Mesendoderm (in vitro differentiated cells): ENCODE data around the gene FADS3.

Experiments used
- DNase-seq: peaks from one replicate; pipeline ENCODE4 v3.0.0; 2013
- H2AK5ac ChIP-seq: 2 replicates; pipeline ENCODE4 v1.6.1; 2013; ENCODE audit warnings: low read length, inconsistent platforms
- H2BK120ac ChIP-seq: 2 replicates; pipeline ENCODE4 v1.6.1; 2013; ENCODE audit warnings: low read depth, mild to moderate bottlenecking, low read length, moderate library complexity, mixed read lengths
- H2BK15ac ChIP-seq: replicated peaks from 2 replicates; pipeline ENCODE4 v1.6.1; 2013; ENCODE audit warnings: low read depth, mild to moderate bottlenecking, moderate library complexity
- H2BK5ac ChIP-seq: 2 replicates; pipeline ENCODE4 v1.6.1; 2013; ENCODE audit warnings: low read length, inconsistent platforms
- H3K18ac ChIP-seq: 2 replicates; pipeline ENCODE4 v1.6.1; 2013; ENCODE audit warnings: mild to moderate bottlenecking, low read length, mixed read lengths
- H3K23ac ChIP-seq: one replicate; pipeline ENCODE4 v1.6.1; 2013; ENCODE audit warnings: low read length
- H3K27ac ChIP-seq: 2 replicates; pipeline ENCODE4 v1.5.1; 2013; ENCODE audit warnings: low read depth, mild to moderate bottlenecking, inconsistent platforms, low read length, moderate library complexity
- H3K27me3 ChIP-seq: 2 replicates; pipeline ENCODE4 v1.6.1; 2013; ENCODE audit warnings: low read length, control low read depth, mild to moderate bottlenecking, inconsistent platforms; ENCODE audit not compliant: insufficient read depth, poor library complexity
- H3K36me3 ChIP-seq: 2 replicates; pipeline ENCODE4 v1.6.1; 2013; ENCODE audit warnings: low read length, inconsistent platforms; ENCODE audit not compliant: control insufficient read depth, insufficient read depth
- H3K4ac ChIP-seq: one replicate; pipeline ENCODE4 v1.6.1; 2013; ENCODE audit warnings: low read depth, mild to moderate bottlenecking, low read length, moderate library complexity
- H3K4me1 ChIP-seq: 2 replicates; pipeline ENCODE4 v1.6.1; 2013; ENCODE audit warnings: low read depth, low read length, inconsistent platforms; ENCODE audit not compliant: control insufficient read depth
- H3K4me2 ChIP-seq: 2 replicates; pipeline ENCODE4 v1.6.1; 2013; ENCODE audit warnings: low read length
- H3K4me3 ChIP-seq: 2 replicates; pipeline ENCODE4 v1.5.1; 2013; ENCODE audit warnings: mild to moderate bottlenecking, low read length
- H3K56ac ChIP-seq: one replicate; pipeline ENCODE4 v1.6.1; 2013; ENCODE audit warnings: low read length
- H3K79me1 ChIP-seq: 2 replicates; pipeline ENCODE4 v1.6.1; 2013; ENCODE audit warnings: low read length, inconsistent platforms
- H3K79me2 ChIP-seq: 2 replicates; pipeline ENCODE4 v1.6.1; 2013; ENCODE audit warnings: mild to moderate bottlenecking, low read length; ENCODE audit not compliant: control insufficient read depth, insufficient read depth
- H3K9ac ChIP-seq: 2 replicates; pipeline ENCODE4 v1.6.1; 2013; ENCODE audit warnings: low read length, inconsistent platforms
- H4K5ac ChIP-seq: one replicate; pipeline ENCODE4 v1.6.1; 2013; ENCODE audit warnings: low read length
- H4K8ac ChIP-seq: one replicate; pipeline ENCODE4 v1.6.1; 2013; ENCODE audit warnings: low read depth, mild to moderate bottlenecking, control low read depth, low read length, moderate library complexity
- WGBS: extraction: QIAGEN DNeasy Blood & Tissue Kit; methylation state at CpG from one replicate; pipeline ENCODE4 v1.1.7; 2013; ENCODE audit warnings: low lambda C conversion rate, missing lambda C conversion rate; ENCODE audit not compliant: insufficient coverage; ENCODE audit errors: extremely low coverage; 5-methylcytosine and 5-hydroxymethylcytosine counted together

The FADS3 gene

DNA sequence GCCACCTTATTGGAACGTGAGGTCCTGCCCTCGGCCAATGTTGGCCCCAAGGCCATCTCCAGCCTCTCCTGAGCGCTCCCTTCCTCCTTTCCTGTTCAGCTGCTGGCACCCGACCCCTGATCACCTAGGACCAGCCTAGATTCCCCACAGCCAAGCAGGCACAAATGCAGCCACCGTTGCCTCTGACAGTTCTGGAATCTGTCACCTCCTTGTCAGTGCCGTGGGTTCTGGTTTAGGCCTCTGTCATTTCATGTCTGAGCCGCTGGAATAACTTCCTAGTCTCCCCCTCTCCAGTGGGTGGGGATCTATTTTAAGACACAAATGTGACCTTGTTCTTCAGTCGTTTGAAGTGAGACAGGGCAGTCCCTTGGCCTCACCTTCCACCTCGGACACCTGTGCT is 29.7 kb downstream of the FADS3 start:
- H3K79me1 ChIP-seq, result no peaks in the 10 kb centered on the region
- H3K9ac ChIP-seq, result no peak overlapping the region
- no peak overlapping the region for H2BK15ac ChIP-seq
- H3K4me3 ChIP-seq, result no peak overlapping the region
- H3K4ac ChIP-seq, result no peak overlapping the region
- DNase-seq, result no peak
- WGBS, result no CpG with 5 or more reads among the region's 9 CpGs
- H2BK120ac ChIP-seq, result no peak overlapping the region
- H3K18ac ChIP-seq, result no peak overlapping the region
- H2AK5ac ChIP-seq, result no peak overlapping the region
- no peak overlapping the region for H3K27ac ChIP-seq
- no peak overlapping the region for H4K5ac ChIP-seq
- no peak overlapping the region for H3K23ac ChIP-seq
- H3K4me1 ChIP-seq, result no peaks in the 10 kb centered on the region
- H3K56ac ChIP-seq, result no peak overlapping the region
- no peaks in the 10 kb centered on the region for H3K27me3 ChIP-seq
- H3K36me3 ChIP-seq, result peaks cover 26% of the 10 kb centered on the region
- H3K79me2 ChIP-seq, result no peaks in the 10 kb centered on the region
- H2BK5ac ChIP-seq, result no peak overlapping the region
- no peak overlapping the region for H3K4me2 ChIP-seq
- no peak overlapping the region for H4K8ac ChIP-seq

DNA sequence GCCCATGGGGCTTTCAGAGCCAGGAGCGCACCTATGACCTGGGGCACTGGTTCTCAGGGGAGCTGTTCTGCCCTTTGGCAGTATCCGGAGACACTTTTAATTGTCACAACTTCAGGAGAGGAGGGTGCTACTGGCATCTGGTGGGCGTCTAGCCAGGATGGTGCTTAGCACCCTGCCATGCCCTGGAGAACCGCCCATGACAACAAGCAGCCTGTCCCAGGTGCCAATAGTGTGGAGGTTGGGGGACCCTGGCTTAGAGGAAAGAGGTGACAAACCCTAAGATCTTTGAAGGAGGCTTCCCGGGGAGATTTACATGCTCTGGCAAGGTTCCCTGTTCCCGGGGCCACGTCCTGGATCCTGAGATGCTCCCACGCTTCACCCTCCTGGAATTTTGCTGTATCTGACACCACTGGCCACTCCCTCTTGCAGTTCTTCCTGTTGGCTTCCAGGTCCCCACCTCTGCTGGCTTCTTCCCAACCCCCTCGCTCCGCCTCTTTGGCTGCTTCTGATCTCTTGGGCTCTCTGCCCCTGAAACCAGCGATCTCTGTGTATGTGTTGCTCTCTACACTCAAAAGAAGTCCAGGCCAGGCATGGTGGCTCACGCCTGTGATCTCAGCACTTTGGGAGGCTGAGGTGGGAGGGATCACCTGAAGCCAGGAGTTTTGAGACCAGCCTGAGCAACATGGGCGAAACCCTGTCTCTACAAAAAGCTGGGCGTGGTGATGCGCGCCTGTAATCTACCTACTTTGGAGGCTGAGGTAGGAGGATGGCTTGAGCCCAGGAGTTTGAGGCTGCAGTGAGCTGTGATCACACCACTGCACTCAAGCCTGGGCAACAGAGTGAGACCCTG is 31.1 kb downstream of the FADS3 start:
- H3K4me2 ChIP-seq, result no peak overlapping the region
- no peak overlapping the region for H3K56ac ChIP-seq
- no peak overlapping the region for H2AK5ac ChIP-seq
- H3K27ac ChIP-seq, result no peak overlapping the region
- no peak overlapping the region for H4K5ac ChIP-seq
- no peak overlapping the region for H3K18ac ChIP-seq
- no peak overlapping the region for H2BK15ac ChIP-seq
- no peak overlapping the region for H3K9ac ChIP-seq
- no peak for DNase-seq
- WGBS, result no CpG with 5 or more reads among the region's 16 CpGs
- H3K4me1 ChIP-seq, result no peaks in the 10 kb centered on the region
- H2BK5ac ChIP-seq, result no peak overlapping the region
- no peak overlapping the region for H3K4me3 ChIP-seq
- H2BK120ac ChIP-seq, result no peak overlapping the region
- H3K79me2 ChIP-seq, result no peaks in the 10 kb centered on the region
- H3K27me3 ChIP-seq, result no peaks in the 10 kb centered on the region
- H3K79me1 ChIP-seq, result peaks cover 1% of the 10 kb centered on the region
- no peak overlapping the region for H3K23ac ChIP-seq
- H3K36me3 ChIP-seq, result peaks cover 31% of the 10 kb centered on the region
- H4K8ac ChIP-seq, result no peak overlapping the region
- no peak overlapping the region for H3K4ac ChIP-seq

DNA sequence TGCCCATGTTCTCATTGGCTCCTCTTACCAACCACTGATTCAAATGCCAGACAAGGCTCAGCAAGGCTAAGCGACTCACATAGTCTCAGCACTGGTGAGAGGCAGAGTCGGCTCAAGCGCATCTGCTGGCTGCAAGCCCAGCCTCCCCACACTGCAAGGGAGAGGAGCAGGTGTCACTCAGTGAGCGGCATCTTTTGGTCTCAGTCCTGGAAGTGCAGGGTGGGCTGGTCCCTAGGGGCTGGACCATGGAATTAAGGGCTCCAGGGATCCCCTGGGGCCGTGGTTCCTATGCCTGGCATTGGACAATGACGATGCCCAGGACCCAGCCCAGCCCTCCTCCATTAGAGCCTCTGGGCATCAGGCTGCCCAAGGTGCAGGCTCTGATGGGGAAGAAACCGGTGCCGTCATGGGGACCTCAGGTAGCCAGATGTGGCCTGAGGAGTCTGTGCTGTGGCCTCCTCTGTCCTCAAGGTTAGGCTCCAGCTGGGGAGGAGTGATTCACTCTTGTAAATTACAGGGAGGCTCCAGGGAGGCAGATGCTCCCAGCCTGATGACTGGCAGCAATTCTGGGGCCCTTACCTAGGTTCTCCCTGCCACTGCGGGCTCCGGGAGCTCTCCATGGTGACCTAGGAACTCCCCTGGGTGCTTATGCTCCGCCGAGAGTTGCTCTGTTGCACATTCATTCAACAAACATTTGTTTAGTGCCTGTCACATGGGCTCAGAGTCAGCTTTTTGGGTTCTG is 35.2 kb downstream of the FADS3 start:
- DNase-seq, result no peak
- Histone ChIP-seq H3K4me1 (no peaks in the 10 kb centered on the region), H3K4me2 (no peak overlapping the region), H3K4me3 (no peak overlapping the region), H3K9ac (no peak overlapping the region), H4K5ac (no peak overlapping the region), H3K27ac (no peak overlapping the region), H3K4ac (no peak overlapping the region), H3K18ac (no peak overlapping the region), H2BK15ac (no peak overlapping the region), H4K8ac (no peak overlapping the region), H2AK5ac (no peak overlapping the region), H3K56ac (no peak overlapping the region), H3K36me3 (peaks cover 37% of the 10 kb centered on the region), H2BK5ac (no peak overlapping the region), H3K23ac (no peak overlapping the region), H3K79me1 (peaks cover 10% of the 10 kb centered on the region), H3K79me2 (no peaks in the 10 kb centered on the region), H3K27me3 (no peaks in the 10 kb centered on the region), H2BK120ac (no peak overlapping the region)
- WGBS, result no CpG with 5 or more reads among the region's 12 CpGs

DNA sequence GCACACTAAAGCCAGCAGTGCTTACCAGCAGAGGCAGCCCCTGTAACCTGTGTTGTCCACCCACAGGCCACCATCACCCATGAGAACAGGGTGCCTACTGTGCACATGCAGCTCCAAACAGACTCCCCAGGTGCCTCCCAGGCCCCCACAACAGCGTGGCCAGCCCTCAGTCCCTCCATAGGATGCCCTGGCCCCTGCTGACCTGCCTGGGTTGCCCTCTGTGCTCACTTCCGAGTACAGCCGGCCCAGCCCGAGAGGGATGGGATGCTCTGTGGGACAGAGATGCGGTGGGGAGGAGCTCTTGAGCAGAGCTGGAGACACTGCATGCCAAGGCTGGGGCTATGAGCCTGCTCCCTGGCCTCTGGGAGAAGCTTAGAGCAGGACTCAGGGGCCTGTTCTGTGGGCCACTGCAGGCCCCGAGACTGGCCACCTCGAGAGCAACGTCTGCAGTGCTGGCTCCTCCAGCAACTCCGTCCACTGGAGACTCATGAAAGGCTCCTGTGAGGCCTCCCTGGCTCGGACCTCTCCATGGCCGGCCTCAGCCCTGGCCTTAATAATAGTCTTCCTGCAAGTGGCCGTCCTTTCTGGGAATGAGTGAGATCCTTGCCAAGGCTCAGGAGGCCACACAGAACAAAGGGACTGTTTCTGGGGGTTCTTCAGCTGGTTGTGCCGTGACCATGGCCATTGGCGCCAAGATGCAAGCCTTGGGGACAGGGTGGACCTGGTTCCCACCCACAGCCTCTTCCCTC is 36.2 kb downstream of the FADS3 start:
- no peak overlapping the region for H4K5ac ChIP-seq
- peaks cover 10% of the 10 kb centered on the region for H3K79me1 ChIP-seq
- H3K4me2 ChIP-seq, result no peak overlapping the region
- H3K36me3 ChIP-seq, result peaks cover 39% of the 10 kb centered on the region
- H3K4ac ChIP-seq, result no peak overlapping the region
- no peak overlapping the region for H4K8ac ChIP-seq
- WGBS, result no CpG with 5 or more reads among the region's 14 CpGs
- H3K56ac ChIP-seq, result no peak overlapping the region
- no peak for DNase-seq
- H3K27ac ChIP-seq, result no peak overlapping the region
- no peak overlapping the region for H3K4me3 ChIP-seq
- H2BK5ac ChIP-seq, result no peak overlapping the region
- H3K27me3 ChIP-seq, result no peaks in the 10 kb centered on the region
- H3K23ac ChIP-seq, result no peak overlapping the region
- H3K4me1 ChIP-seq, result no peaks in the 10 kb centered on the region
- no peak overlapping the region for H2AK5ac ChIP-seq
- H2BK120ac ChIP-seq, result no peak overlapping the region
- H3K79me2 ChIP-seq, result no peaks in the 10 kb centered on the region
- no peak overlapping the region for H3K9ac ChIP-seq
- no peak overlapping the region for H2BK15ac ChIP-seq
- no peak overlapping the region for H3K18ac ChIP-seq

DNA sequence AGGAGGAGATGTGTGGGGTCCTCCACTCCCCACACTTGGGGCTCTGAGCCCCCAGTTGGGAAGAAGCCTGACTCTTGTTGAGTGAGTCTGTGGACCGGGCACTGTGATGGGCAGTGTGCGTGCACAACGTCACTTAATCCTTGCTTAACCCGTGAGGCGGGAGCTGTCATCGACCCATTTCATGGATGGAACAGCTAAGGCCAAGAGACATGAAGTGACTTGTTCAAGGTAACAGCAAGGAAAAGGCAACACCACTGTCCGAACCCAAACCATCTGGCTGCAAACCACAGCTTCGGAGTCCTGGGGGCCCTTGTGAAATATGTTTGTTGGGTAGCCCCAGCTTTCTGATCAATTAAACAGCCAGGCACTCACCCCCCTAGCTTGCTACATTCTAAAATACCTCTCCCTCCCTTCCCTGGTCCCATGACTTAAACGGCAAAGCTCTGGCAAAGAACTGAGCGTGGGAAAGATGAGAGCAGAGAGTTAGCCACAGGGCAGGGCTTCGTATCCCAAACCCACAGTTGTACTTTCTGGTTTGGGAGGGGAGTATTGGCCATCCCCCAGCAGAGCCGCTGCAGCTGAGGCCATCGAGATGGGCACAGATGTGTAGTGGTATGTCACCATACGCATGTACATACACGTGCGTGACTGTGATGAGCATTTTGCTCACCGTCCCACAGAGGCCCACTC is 37.0 kb downstream of the FADS3 start:
- Histone ChIP-seq H3K4me2 (no peak overlapping the region), H2AK5ac (no peak overlapping the region), H3K79me2 (no peaks in the 10 kb centered on the region), H2BK5ac (no peak overlapping the region), H3K27ac (no peak overlapping the region), H4K8ac (no peak overlapping the region), H3K4me1 (no peaks in the 10 kb centered on the region), H3K4me3 (no peak overlapping the region), H3K36me3 (peaks cover 35% of the 10 kb centered on the region), H3K4ac (no peak overlapping the region), H2BK120ac (no peak overlapping the region), H3K9ac (no peak overlapping the region), H3K23ac (no peak overlapping the region), H3K56ac (no peak overlapping the region), H4K5ac (no peak overlapping the region), H3K18ac (no peak overlapping the region), H2BK15ac (no peak overlapping the region), H3K79me1 (peaks cover 10% of the 10 kb centered on the region), H3K27me3 (no peaks in the 10 kb centered on the region)
- no peak for DNase-seq
- no CpG with 5 or more reads among the region's 17 CpGs for WGBS
